ENCODE results near the gene PACS1. TPM values are rescaled to one million over a fixed set of nuclear protein-coding genes. Genes with fewer than 3 reads are reported as not detected.
A peak's percentile ranks its signal among the peaks of the same experiment; 100 is the strongest.

PACS1 gene
- total and polyA plus RNA-seq, 4 experiments from 2014 or later, result 13.7 to 262 (median 177) TPM

GRCh38 chr11:66130978-66131377 lies 60.9 kb downstream of the PACS1 start:
- Histone ChIP-seq H3K9me3 (ENCODE audit: control insufficient read depth in 1 of 2, low read length in 2 of 2) (no peaks in the 10 kb centered on the region), H3K4me3 (ENCODE audit: low read length in 2 of 2) (no peak overlapping the region), H3K27ac (ENCODE audit: low read depth, low read length) (no peak overlapping the region), H3K4me1 (ENCODE audit: insufficient read depth, low read length) (peaks cover 65% of the 10 kb centered on the region), H3K27me3 (ENCODE audit: insufficient read depth, low read length) (no peaks in the 10 kb centered on the region), H3K36me3 (ENCODE audit: insufficient read depth, low read length) (no peaks in the 10 kb centered on the region)
- H3K36me3 Mint-ChIP-seq, result peaks cover 0 to 5% of the 10 kb centered on the region in 2 donors
- intact Hi-C loops (cut with micrococcal nuclease), result no loop called here
- H3K27me3 Mint-ChIP-seq, result no peaks in the 10 kb centered on the region
- no peaks in the 10 kb centered on the region for H3K9me3 Mint-ChIP-seq
- ChIA-PET POLR2A (ENCODE audit: partially characterized antibody) (interaction anchor here (0.6 to 6.9 kb wide), 2 partner anchors 61 to 565 kb away, joined by 3 to 55 read pairs; partner anchors contain the start of gene PACS1), CTCF (ENCODE audit: partially characterized antibody) (interaction anchor here (2.2 to 6.9 kb wide), 2 partner anchors 15 to 64 kb away, joined by 5 to 178 read pairs; partner anchors contain the start of gene PACS1)
- H3K4me3 Mint-ChIP-seq, result no peak overlapping the region
- H3K27ac Mint-ChIP-seq, result peak overlapping the region; percentile 10 to 85 (median 49)
- H3K4me1 Mint-ChIP-seq, result peaks cover 51 to 81% (median 68%) of the 10 kb centered on the region in 4 donors
- DNase-seq, result no peak

GRCh38 chr11:66131937-66132632 lies 62.0 kb downstream of the PACS1 start:
- H3K4me3 ChIP-seq (ENCODE audit: low read length in 2 of 2), result no peak overlapping the region
- Mint-ChIP-seq H3K27ac (peak overlapping the region; percentile 42 to 90 (median 65)), H3K4me3 (peak overlapping the region in 2 of 8 donors; percentile 8 to 56), H3K9me3 (no peaks in the 10 kb centered on the region), H3K27me3 (no peaks in the 10 kb centered on the region), H3K4me1 (peaks cover 46 to 81% (median 66%) of the 10 kb centered on the region in 4 donors), H3K36me3 (peaks cover 0 to 10% of the 10 kb centered on the region in 2 donors)
- no peak overlapping the region for H3K27ac ChIP-seq (ENCODE audit: low read depth, low read length)
- H3K4me1 ChIP-seq (ENCODE audit: insufficient read depth, low read length), result peaks cover 61% of the 10 kb centered on the region
- ChIA-PET CTCF (ENCODE audit: partially characterized antibody) (interaction anchor here (0.6 to 6.9 kb wide), 4 partner anchors 11 to 87 kb away, joined by 3 to 178 read pairs (median 22); partner anchors contain the start of gene PACS1), POLR2A (ENCODE audit: partially characterized antibody) (interaction anchor here (6.9 kb wide), 1 partner anchor 62 kb away, joined by 55 read pairs; the partner anchor contains the start of gene PACS1)
- no peaks in the 10 kb centered on the region for H3K9me3 ChIP-seq (ENCODE audit: control insufficient read depth in 1 of 2, low read length in 2 of 2)
- no peaks in the 10 kb centered on the region for H3K27me3 ChIP-seq (ENCODE audit: insufficient read depth, low read length)
- H3K36me3 ChIP-seq (ENCODE audit: insufficient read depth, low read length), result no peaks in the 10 kb centered on the region
- no peak for DNase-seq
- intact Hi-C loops (cut with micrococcal nuclease), result no loop called here

- POLR2A ChIA-PET (ENCODE audit: partially characterized antibody), result interaction anchor here (1.0 to 6.9 kb wide), 3 partner anchors 32 to 64 kb away, joined by 4 to 55 read pairs (median 5); partner anchors contain the start of gene PACS1
- Mint-ChIP-seq H3K4me3 (no peak overlapping the region), H3K9me3 (no peaks in the 10 kb centered on the region), H3K36me3 (peaks cover 0 to 10% of the 10 kb centered on the region in 2 donors), H3K27me3 (no peaks in the 10 kb centered on the region), H3K27ac (peak overlapping the region in 4 of 7 donors; percentile 19 to 79 (median 72)), H3K4me1 (peaks cover 40 to 78% (median 61%) of the 10 kb centered on the region in 4 donors)
- no peak for DNase-seq
- Histone ChIP-seq H3K9me3 (ENCODE audit: control insufficient read depth in 1 of 2, low read length in 2 of 2) (no peaks in the 10 kb centered on the region), H3K27me3 (ENCODE audit: insufficient read depth, low read length) (no peaks in the 10 kb centered on the region), H3K4me3 (ENCODE audit: low read length in 2 of 2) (no peak overlapping the region), H3K4me1 (ENCODE audit: insufficient read depth, low read length) (peaks cover 60% of the 10 kb centered on the region), H3K36me3 (ENCODE audit: insufficient read depth, low read length) (no peaks in the 10 kb centered on the region), H3K27ac (ENCODE audit: low read depth, low read length) (no peak overlapping the region)
- intact Hi-C loops (cut with micrococcal nuclease), result no loop called here
- CTCF ChIA-PET (ENCODE audit: partially characterized antibody), result interaction anchor here (0.8 to 6.9 kb wide), 14 partner anchors 9 to 88 kb away, joined by 3 to 178 read pairs (median 7); partner anchors contain the start of genes PACS1 and SF3B2
Observed at GRCh38 chr11:66133216-66133775, 63.2 kb downstream of the PACS1 start.

GRCh38 chr11:66136752-66137123 lies 66.7 kb downstream of the PACS1 start:
- no peaks in the 10 kb centered on the region for H3K9me3 ChIP-seq (ENCODE audit: control insufficient read depth in 1 of 2, low read length in 2 of 2)
- Mint-ChIP-seq H3K27ac (peak overlapping the region in 5 of 7 donors; percentile 32 to 81 (median 46)), H3K36me3 (peaks cover 0 to 15% of the 10 kb centered on the region in 2 donors), H3K9me3 (no peaks in the 10 kb centered on the region), H3K27me3 (no peaks in the 10 kb centered on the region), H3K4me1 (peaks cover 34 to 70% (median 54%) of the 10 kb centered on the region in 4 donors), H3K4me3 (no peak overlapping the region)
- DNase-seq, result peak in 1 of 5 donors; percentile 48
- POLR2A ChIA-PET (ENCODE audit: partially characterized antibody), result interaction anchor here (0.7 to 6.9 kb wide), 4 partner anchors 10 to 67 kb away, joined by 3 to 55 read pairs (median 4); partner anchors contain the start of gene PACS1
- H3K36me3 ChIP-seq (ENCODE audit: insufficient read depth, low read length), result no peaks in the 10 kb centered on the region
- H3K4me1 ChIP-seq (ENCODE audit: insufficient read depth, low read length), result peaks cover 48% of the 10 kb centered on the region
- CTCF ChIA-PET (ENCODE audit: partially characterized antibody), result interaction anchor here (0.7 to 6.9 kb wide), 10 partner anchors 10 to 114 kb away, joined by 3 to 178 read pairs (median 14); partner anchors contain the start of genes PACS1 and SF3B2
- no peak overlapping the region for H3K27ac ChIP-seq (ENCODE audit: low read depth, low read length)
- no peak overlapping the region for H3K4me3 ChIP-seq (ENCODE audit: low read length in 2 of 2)
- H3K27me3 ChIP-seq (ENCODE audit: insufficient read depth, low read length), result no peaks in the 10 kb centered on the region
- intact Hi-C loops (cut with micrococcal nuclease), result no loop called here

GRCh38 chr11:66139817-66140404 lies 69.8 kb downstream of the PACS1 start:
- no peak for DNase-seq
- Histone ChIP-seq H3K9me3 (ENCODE audit: control insufficient read depth in 1 of 2, low read length in 2 of 2) (no peaks in the 10 kb centered on the region), H3K4me3 (ENCODE audit: low read length in 2 of 2) (no peak overlapping the region), H3K4me1 (ENCODE audit: insufficient read depth, low read length) (peaks cover 39% of the 10 kb centered on the region), H3K27ac (ENCODE audit: low read depth, low read length) (no peak overlapping the region), H3K27me3 (ENCODE audit: insufficient read depth, low read length) (no peaks in the 10 kb centered on the region), H3K36me3 (ENCODE audit: insufficient read depth, low read length) (no peaks in the 10 kb centered on the region)
- Mint-ChIP-seq H3K27me3 (no peaks in the 10 kb centered on the region), H3K4me1 (peaks cover 27 to 59% (median 48%) of the 10 kb centered on the region in 4 donors), H3K4me3 (no peak overlapping the region), H3K9me3 (no peaks in the 10 kb centered on the region), H3K36me3 (peaks cover 2 to 12% of the 10 kb centered on the region in 2 donors), H3K27ac (peak overlapping the region in 3 of 7 donors; percentile 0 to 88 (median 30))
- intact Hi-C loops (cut with micrococcal nuclease), result no loop called here
- ChIA-PET CTCF (ENCODE audit: partially characterized antibody) (interaction anchor here (1.4 to 4.8 kb wide), 4 partner anchors 20 to 118 kb away, joined by 4 to 31 read pairs (median 4); no protein-coding TSS in a partner anchor), POLR2A (ENCODE audit: partially characterized antibody) (interaction anchor here (0.7 kb wide), 1 partner anchor 9 kb away, joined by 3 read pairs; no protein-coding TSS in a partner anchor)

- intact Hi-C loops (cut with micrococcal nuclease), result no loop called here
Observed at GRCh38 chr11:66142370-66143263, 72.5 kb downstream of the PACS1 start.

More at GRCh38 chr11:66142370-66143263, 72.5 kb downstream of the PACS1 start:
- no peak overlapping the region for H3K4me3 Mint-ChIP-seq
- Histone ChIP-seq H3K4me3 (ENCODE audit: low read length in 2 of 2) (no peak overlapping the region), H3K27me3 (ENCODE audit: insufficient read depth, low read length) (no peaks in the 10 kb centered on the region), H3K36me3 (ENCODE audit: insufficient read depth, low read length) (no peaks in the 10 kb centered on the region), H3K27ac (ENCODE audit: low read depth, low read length) (no peak overlapping the region), H3K4me1 (ENCODE audit: insufficient read depth, low read length) (peaks cover 43% of the 10 kb centered on the region), H3K9me3 (ENCODE audit: control insufficient read depth in 1 of 2, low read length in 2 of 2) (no peaks in the 10 kb centered on the region)
- DNase-seq, result no peak
- no peak overlapping the region for H3K27ac Mint-ChIP-seq
- no peaks in the 10 kb centered on the region for H3K9me3 Mint-ChIP-seq
- ChIA-PET POLR2A (ENCODE audit: partially characterized antibody) (interaction anchor here (1.0 kb wide), 1 partner anchor 84 kb away, joined by 5 read pairs; no protein-coding TSS in a partner anchor), CTCF (ENCODE audit: partially characterized antibody) (interaction anchor here (0.7 to 4.8 kb wide), 4 partner anchors 10 to 160 kb away, joined by 3 to 31 read pairs (median 3); no protein-coding TSS in a partner anchor)
- H3K4me1 Mint-ChIP-seq, result peaks cover 24 to 60% (median 48%) of the 10 kb centered on the region in 4 donors
- H3K27me3 Mint-ChIP-seq, result no peaks in the 10 kb centered on the region
- H3K36me3 Mint-ChIP-seq, result peaks cover 19 to 20% of the 10 kb centered on the region in 2 donors

Data from CD4-positive, alpha-beta memory T cell (primary cell).